Measurements from ENCODE around the gene GINS3. TPM values are rescaled to one million over a fixed set of nuclear protein-coding genes. Genes with fewer than 3 reads are reported as not detected.

GINS3 gene
- total RNA-seq, 1 donor from 2014 or later: 22.2 TPM

DNA sequence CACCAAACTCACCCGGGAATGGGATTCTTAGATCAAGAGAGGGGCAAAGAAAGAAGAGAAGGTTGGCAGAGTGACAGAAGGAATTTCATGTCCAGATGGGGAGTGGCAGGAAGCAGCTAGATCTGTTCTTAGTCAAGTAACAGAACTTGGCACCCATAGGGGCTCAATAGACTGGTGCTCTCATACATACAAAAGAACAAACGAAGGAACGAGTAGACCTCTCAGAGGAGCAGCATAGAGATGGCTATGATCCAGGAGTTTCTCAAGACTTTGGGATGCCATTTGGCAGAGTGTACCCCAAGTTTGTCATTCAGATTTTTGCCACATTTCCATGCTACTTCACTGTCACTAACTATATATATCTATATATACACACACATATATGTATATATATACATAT, 47.9 kb downstream of the GINS3 start:
- Mint-ChIP-seq H3K36me3 (ENCODE audit: low read depth) (no peaks in the 10 kb centered on the region), H3K4me1 (no peaks in the 10 kb centered on the region), H3K9me3 (no peaks in the 10 kb centered on the region), H3K27me3 (ENCODE audit: low read depth) (peaks cover 23% of the 10 kb centered on the region), H3K27ac (ENCODE audit: unreplicated experiment) (no peak overlapping the region), H3K4me3 (no peak overlapping the region)
- TF ChIP-seq, protein P1, sequence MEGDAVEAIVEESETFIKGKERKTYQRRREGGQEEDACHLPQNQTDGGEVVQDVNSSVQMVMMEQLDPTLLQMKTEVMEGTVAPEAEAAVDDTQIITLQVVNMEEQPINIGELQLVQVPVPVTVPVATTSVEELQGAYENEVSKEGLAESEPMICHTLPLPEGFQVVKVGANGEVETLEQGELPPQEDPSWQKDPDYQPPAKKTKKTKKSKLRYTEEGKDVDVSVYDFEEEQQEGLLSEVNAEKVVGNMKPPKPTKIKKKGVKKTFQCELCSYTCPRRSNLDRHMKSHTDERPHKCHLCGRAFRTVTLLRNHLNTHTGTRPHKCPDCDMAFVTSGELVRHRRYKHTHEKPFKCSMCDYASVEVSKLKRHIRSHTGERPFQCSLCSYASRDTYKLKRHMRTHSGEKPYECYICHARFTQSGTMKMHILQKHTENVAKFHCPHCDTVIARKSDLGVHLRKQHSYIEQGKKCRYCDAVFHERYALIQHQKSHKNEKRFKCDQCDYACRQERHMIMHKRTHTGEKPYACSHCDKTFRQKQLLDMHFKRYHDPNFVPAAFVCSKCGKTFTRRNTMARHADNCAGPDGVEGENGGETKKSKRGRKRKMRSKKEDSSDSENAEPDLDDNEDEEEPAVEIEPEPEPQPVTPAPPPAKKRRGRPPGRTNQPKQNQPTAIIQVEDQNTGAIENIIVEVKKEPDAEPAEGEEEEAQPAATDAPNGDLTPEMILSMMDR (conservative IDR thresholded peaks at IDR 0.05): no peak
- DNase-seq (ENCODE audit: low read depth, low spot score): no peak

DNA sequence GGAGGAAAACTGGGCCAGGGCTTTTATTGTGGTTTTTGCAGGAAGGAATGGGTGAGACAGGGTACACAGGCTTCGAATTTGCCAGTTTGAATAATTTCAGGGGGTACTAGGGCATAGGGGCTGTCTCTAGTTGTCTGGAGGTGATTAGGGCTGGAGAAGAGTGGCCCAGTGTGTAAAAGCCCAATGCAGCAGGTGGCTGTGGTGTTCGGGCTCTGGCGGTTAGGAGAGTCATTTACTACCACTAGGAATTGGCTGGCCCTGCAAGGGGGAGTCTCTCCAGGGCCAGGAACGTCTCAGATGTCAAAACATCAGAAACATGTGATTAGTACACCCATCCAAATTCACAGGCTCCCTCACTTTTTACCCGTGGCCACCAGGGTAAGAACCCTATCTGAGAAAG, 50.3 kb downstream of the GINS3 start:
- Mint-ChIP-seq H3K27me3 (ENCODE audit: low read depth) (peaks cover 26% of the 10 kb centered on the region), H3K27ac (ENCODE audit: unreplicated experiment) (no peak overlapping the region), H3K9me3 (no peaks in the 10 kb centered on the region), H3K4me3 (no peak overlapping the region), H3K36me3 (ENCODE audit: low read depth) (no peaks in the 10 kb centered on the region), H3K4me1 (no peaks in the 10 kb centered on the region)
- TF ChIP-seq, protein P1 (conservative IDR thresholded peaks at IDR 0.05): no peak
- no peak for DNase-seq (ENCODE audit: low read depth, low spot score)

DNA sequence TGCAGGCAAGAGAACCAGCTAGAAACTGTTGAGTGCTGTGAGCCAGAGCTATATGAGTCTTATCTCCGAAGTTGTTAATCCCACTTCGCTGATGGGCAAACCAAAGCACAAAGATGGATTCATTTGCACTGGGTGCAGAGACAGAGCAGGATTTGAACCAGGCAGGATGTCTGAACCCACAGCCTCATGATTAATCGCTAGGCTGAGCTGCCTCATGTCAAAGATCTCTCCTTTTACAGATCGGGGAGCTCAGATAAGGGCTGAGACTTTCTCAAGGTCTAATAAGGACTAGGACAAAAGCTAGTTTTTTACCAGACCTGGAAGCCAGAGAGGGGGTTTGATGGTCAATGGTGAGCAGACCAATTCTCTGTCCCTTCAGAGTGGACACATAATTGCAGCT, 51.5 kb downstream of the GINS3 start:
- Mint-ChIP-seq H3K27ac (ENCODE audit: unreplicated experiment) (no peak overlapping the region), H3K9me3 (no peaks in the 10 kb centered on the region), H3K36me3 (ENCODE audit: low read depth) (no peaks in the 10 kb centered on the region), H3K4me1 (no peaks in the 10 kb centered on the region), H3K4me3 (no peak overlapping the region), H3K27me3 (ENCODE audit: low read depth) (peaks cover 30% of the 10 kb centered on the region)
- TF ChIP-seq, protein P1 (conservative IDR thresholded peaks at IDR 0.05): no peak
- DNase-seq (ENCODE audit: low read depth, low spot score): no peak

DNA sequence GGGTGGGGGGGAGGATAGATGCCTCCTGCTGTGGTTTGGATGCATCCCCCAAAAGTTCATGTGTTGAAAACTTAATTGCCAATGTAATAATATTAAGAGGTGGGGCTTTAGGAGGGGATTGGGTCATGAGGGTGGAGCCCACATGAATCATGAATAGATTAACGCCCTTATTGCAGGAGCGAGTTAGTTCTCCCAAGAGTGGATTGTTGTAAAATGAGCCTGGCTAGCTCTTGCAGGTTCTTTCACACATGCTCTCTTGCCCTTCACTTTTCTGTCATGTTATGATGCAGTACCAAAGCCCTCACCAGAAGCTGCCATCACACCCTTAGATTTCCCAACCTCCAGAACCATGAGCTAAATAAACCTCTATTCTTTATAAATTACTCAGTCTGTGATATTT, 52.0 kb downstream of the GINS3 start:
- Mint-ChIP-seq H3K27me3 (ENCODE audit: low read depth) (peaks cover 33% of the 10 kb centered on the region), H3K9me3 (no peaks in the 10 kb centered on the region), H3K4me3 (no peak overlapping the region), H3K36me3 (ENCODE audit: low read depth) (no peaks in the 10 kb centered on the region), H3K4me1 (no peaks in the 10 kb centered on the region), H3K27ac (ENCODE audit: unreplicated experiment) (no peak overlapping the region)
- DNase-seq (ENCODE audit: low read depth, low spot score): no peak
- TF ChIP-seq, protein P1 (conservative IDR thresholded peaks at IDR 0.05): no peak

DNA sequence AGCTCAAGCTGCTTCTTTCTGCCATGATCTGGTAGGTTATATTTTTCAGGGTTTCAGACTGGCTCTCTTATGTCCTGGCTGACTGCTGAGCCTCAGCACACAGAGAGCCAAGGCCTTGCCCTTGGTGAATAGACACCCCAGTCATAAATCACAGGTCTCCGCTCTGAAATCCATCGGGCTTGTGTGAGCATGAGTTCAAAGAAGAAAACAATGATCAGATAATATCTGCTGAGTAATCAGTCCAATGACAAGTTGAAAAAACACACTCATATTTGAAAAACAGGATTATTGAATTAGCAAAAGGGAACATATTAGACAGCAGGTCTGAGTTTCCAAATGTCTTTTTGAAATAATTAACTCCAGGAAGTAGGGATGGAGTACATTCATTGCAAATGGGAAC, 56.6 kb downstream of the GINS3 start:
- no peak for DNase-seq (ENCODE audit: low read depth, low spot score)
- peaks cover 16% of the 10 kb centered on the region for H3K27me3 Mint-ChIP-seq (ENCODE audit: low read depth)
- H3K4me3 Mint-ChIP-seq: no peak overlapping the region
- TF ChIP-seq, protein P1 (conservative IDR thresholded peaks at IDR 0.05): no peak
- H3K9me3 Mint-ChIP-seq: no peaks in the 10 kb centered on the region
- H3K27ac Mint-ChIP-seq (ENCODE audit: unreplicated experiment): no peak overlapping the region
- H3K36me3 Mint-ChIP-seq (ENCODE audit: low read depth): no peaks in the 10 kb centered on the region
- H3K4me1 Mint-ChIP-seq: no peaks in the 10 kb centered on the region

DNA sequence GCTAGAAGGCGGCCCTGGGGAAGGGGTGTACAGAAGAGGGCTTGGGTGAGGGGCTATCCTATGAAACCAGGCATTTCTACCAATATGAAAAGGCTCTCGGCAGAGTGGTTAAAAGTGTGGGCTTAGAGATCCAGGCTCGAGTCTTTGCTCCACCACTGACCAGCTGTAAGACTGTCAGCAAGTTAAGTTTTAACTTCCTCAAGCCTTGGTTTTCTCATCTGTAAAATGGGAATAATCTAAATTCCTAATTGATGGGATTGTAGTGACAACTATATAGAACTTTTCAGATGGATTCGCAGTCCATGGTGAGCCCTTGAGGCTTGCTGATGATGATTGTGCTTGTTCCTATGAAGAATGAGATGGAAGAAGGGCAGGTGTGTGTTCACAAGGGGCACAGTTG, 57.0 kb downstream of the GINS3 start:
- Mint-ChIP-seq H3K36me3 (ENCODE audit: low read depth) (no peaks in the 10 kb centered on the region), H3K4me1 (peaks cover 1% of the 10 kb centered on the region), H3K4me3 (no peak overlapping the region), H3K9me3 (no peaks in the 10 kb centered on the region), H3K27ac (ENCODE audit: unreplicated experiment) (no peak overlapping the region), H3K27me3 (ENCODE audit: low read depth) (peaks cover 12% of the 10 kb centered on the region)
- DNase-seq (ENCODE audit: low read depth, low spot score): no peak
- TF ChIP-seq, protein P1 (conservative IDR thresholded peaks at IDR 0.05): no peak
